Measurements from ENCODE around the gene SUMF1.
"Not testable (repeated sequence)": the region's sequence is repeated elsewhere in the genome, so short reads cannot be mapped to it uniquely, and the experiment has no call there.

The SUMF1 gene

GRCh38 chr3:4338751-4339150, 128.3 kb downstream of the SUMF1 start:
- DNase-seq (ENCODE audit: low read depth in 2 of 2), result no peak

GRCh38 chr3:4336850-4337546, 130.1 kb downstream of the SUMF1 start:
- DNase-seq (ENCODE audit: low read depth in 2 of 2), result no peak

- no peak for DNase-seq (ENCODE audit: low read depth in 2 of 2)
These were observed 131.1 kb downstream of the SUMF1 start for GRCh38 chr3:4335840-4336562.

- no peak for DNase-seq (ENCODE audit: low read depth in 2 of 2)
These were observed 132.5 kb downstream of the SUMF1 start for GRCh38 chr3:4334548-4334947.

DNA sequence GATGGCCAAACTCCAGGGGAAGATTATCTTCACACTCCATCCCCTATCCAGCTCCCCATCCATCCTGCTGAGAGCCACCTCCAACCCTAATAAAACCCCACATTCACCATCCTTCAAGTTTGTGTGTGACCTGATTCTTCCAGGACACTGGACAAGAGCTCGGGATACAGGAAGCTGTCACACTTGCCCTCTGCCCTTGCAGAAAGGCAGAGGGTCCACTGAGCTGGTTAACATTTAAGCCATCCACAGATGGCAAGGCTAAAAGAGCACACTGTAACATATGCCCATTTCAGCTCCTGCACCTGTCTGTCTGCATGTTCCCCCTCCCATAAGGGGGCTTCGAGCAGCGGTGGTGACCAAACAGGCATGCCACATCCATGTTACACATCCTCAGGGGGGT, 134.1 kb downstream of the SUMF1 start:
- DNase-seq (ENCODE audit: low read depth in 2 of 2), result no peak

- no peak for DNase-seq (ENCODE audit: low read depth in 2 of 2)
These were observed 134.5 kb downstream of the SUMF1 start for GRCh38 chr3:4332574-4332973.

- no peak for DNase-seq (ENCODE audit: low read depth in 2 of 2)
These were observed 135.0 kb downstream of the SUMF1 start for GRCh38 chr3:4332111-4332510.

- not testable (repeated sequence) for DNase-seq (ENCODE audit: low read depth in 2 of 2)
These were observed 137.3 kb downstream of the SUMF1 start for GRCh38 chr3:4329806-4330205.

GRCh38 chr3:4326868-4327267, 140.2 kb downstream of the SUMF1 start:
- DNase-seq (ENCODE audit: low read depth in 2 of 2), result no peak

GRCh38 chr3:4323246-4324027, 143.6 kb downstream of the SUMF1 start:
- no peak for DNase-seq (ENCODE audit: low read depth in 2 of 2)

GRCh38 chr3:4322635-4323034, 144.4 kb downstream of the SUMF1 start:
- no peak for DNase-seq (ENCODE audit: low read depth in 2 of 2)

GRCh38 chr3:4321732-4322131, 145.3 kb downstream of the SUMF1 start:
- DNase-seq (ENCODE audit: low read depth in 2 of 2), result no peak

- no peak for DNase-seq (ENCODE audit: low read depth in 2 of 2)
These were observed 146.8 kb downstream of the SUMF1 start for GRCh38 chr3:4320096-4320911.

- DNase-seq (ENCODE audit: low read depth in 2 of 2), result no peak
These were observed 152.4 kb downstream of the SUMF1 start for GRCh38 chr3:4314688-4315087.

- DNase-seq (ENCODE audit: low read depth in 2 of 2), result no peak
These were observed 153.3 kb downstream of the SUMF1 start for GRCh38 chr3:4313606-4314293.

GRCh38 chr3:4311496-4311895, 155.6 kb downstream of the SUMF1 start:
- DNase-seq (ENCODE audit: low read depth in 2 of 2), result no peak
